GM19468 (cell line): ENCODE measurements around the gene TCP1.
"Not testable (repeated sequence)": the region's sequence is repeated elsewhere in the genome, so short reads cannot be mapped to it uniquely, and the experiment has no call there.

ENCODE experiments used
- ATAC-seq: cut with Tn5 transposase; IDR thresholded peaks from one replicate; pipeline ENCODE4 v1.9.1; 2021; ENCODE audit warnings: mild to moderate bottlenecking, moderate library complexity, moderate number of reproducible peaks; ENCODE audit not compliant: unreplicated experiment; ENCODE audit errors: extremely low read depth

The TCP1 gene

DNA sequence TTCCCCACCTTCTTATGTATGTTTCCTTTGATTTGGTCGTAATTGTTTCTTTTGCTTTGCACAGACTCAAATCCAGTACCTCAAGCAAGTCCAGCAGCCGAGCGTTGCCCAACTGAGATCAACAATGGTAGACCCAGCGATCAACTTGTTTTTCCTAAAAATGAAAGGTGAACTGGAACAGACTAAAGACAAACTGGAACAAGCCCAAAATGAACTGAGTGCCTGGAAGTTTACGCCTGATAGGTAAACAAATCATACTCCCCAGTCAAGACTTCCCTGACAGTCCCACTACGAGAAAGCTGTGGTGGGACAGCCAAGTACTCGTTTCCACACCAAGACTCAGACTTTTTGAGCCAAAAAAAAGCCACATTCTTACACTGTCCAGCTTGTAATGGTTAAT, 41.3 kb downstream of the TCP1 start:
- ATAC-seq: not testable (repeated sequence)

DNA sequence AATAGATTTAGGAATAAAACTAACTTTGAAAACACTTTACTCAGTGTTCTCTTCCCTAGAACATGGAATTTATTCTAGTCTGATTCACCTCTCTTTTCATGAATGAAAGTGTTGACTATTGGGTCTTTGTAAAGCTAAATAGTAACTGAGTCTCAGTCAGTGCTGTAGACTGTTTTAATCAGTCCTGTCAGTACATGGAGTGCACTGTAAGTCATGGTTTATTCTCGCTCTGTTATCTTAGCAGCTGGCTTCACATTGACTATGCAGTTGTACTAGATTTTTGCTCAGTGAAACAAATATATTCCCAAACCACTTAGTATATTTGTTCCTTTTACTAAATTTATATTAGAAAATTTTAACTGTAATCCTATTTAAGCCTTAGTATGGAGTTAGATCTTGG, 42.6 kb downstream of the TCP1 start:
- ATAC-seq: no peak

DNA sequence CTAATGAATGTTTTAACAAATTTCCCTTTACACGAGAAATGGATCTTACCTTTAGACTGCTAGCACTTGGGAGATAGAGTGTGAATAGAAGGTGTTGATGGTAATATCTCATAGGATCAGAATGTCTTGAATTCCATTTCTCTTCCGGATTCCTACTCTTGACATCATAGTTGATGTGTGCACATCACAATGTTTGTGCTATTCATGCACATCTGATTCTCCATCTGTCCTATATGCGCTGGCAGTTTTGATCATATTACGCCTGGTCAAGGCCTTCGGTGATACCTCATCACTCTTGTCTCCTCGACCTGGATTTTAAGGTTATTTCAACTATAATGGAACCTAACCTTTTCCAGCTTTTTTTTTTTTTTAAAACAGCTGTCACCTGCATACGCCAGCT, 44.3 kb downstream of the TCP1 start:
- no peak for ATAC-seq

DNA sequence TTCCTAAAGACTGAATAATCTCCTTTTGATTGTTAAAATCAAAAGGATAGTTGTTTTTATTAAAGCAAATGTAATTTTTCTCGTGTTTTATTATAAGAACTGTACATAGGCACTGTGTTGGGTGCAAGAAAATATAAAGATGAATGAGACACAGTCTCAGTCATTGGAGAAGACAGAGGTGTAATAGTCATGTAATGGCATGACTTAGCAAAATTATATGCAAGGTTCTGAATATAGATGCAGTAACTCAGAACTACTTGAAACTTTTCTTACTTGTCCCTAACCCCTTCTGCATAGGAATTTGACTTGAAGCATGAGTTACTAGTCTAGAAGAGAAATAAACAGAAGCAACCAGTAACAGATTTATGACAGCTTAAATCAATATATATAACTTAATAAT, 47.2 kb downstream of the TCP1 start:
- ATAC-seq: no peak

DNA sequence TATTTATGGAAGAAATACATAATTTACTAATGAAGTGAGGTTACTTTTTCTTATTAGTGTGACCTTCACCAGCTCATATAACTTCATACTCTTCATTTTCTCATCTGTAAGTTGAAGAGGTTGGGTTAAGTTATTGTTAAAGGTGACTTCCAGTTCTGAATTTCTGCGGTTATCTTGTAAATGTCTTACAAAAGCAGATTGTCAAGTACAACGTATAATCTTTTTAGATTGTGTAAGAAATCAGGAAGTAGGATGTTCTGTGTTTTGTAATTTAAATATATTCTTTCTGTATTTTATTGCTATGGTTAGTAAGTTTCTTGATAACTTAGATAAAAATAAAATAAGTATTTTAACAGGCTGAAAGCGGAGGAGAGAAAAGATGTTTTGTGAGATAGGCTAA, 50.1 kb downstream of the TCP1 start:
- ATAC-seq: no peak

DNA sequence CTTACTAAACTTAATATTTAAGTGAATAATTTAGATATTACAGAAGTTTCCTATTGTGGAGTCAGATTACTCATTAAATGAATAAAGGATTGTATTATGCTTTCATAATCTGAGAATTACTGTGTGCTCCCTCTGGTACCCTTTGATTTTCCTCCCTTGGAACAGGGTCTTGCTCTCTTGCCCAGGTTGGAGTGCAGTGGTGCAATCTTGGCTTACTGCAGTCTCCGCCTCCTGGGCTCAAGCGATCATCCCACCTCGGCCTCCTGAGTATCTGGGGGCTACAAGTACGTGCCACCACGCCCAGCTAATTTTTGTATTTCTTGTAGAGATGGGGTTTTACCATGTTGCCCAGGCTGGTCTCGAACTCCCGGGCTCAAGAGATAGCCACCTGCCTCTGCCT, 52.5 kb downstream of the TCP1 start:
- no peak for ATAC-seq

DNA sequence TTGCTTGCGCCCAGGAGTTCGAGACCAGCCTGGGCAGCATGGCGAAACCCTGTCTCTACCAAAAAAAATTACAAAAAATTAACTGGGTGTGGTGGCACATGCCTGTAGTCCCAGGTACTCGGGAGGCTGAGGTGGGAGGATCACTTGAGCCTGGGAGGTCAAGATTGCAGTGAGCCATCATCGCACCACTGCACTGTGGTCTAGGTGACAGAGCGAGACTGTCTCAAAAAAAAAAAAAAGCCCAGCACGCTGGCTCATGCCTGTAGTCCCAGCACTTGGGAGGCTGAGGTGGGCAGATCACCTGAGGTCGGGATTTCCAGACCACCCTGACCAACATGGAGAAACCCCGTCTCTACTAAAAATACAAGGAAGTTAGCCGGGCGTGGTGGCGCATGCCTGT, 56.0 kb downstream of the TCP1 start:
- ATAC-seq: not testable (repeated sequence)

DNA sequence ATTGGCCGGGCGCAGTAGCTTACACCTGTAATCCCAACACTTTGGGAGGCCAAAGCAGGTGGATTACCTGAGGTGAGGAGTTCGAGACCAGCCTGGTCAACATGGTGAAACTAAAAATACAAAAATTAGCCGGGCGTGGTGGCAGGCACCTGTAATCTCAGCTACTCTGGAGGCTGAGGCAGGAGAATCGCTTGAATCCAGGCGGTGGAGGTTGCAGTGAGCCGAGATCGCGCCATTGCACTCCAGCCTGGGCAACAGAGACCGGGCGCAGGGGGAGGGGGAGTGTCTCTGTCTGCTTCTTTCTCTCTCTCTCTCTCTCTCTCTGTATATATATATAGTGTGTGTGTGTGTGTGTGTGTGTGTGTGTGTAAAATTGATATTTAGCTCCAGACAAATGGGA, 56.9 kb downstream of the TCP1 start:
- ATAC-seq: not testable (repeated sequence)

DNA sequence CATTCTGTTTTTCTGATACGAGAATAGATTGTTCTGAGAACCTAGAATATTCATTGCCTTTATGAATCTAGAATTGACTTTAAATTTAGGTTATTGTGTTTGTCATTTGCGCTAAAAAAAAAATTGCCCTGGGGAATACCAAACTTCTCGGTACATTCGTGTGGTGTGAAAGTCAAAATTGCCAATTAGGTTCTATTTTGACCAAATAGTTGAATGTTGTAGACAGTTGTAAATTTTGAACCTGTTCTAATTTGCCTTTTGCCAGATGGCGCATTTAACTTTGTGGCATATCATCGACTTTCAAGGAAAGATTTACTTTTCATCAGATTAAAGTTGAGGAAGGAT, 59.1 kb downstream of the TCP1 start:
- no peak for ATAC-seq

DNA sequence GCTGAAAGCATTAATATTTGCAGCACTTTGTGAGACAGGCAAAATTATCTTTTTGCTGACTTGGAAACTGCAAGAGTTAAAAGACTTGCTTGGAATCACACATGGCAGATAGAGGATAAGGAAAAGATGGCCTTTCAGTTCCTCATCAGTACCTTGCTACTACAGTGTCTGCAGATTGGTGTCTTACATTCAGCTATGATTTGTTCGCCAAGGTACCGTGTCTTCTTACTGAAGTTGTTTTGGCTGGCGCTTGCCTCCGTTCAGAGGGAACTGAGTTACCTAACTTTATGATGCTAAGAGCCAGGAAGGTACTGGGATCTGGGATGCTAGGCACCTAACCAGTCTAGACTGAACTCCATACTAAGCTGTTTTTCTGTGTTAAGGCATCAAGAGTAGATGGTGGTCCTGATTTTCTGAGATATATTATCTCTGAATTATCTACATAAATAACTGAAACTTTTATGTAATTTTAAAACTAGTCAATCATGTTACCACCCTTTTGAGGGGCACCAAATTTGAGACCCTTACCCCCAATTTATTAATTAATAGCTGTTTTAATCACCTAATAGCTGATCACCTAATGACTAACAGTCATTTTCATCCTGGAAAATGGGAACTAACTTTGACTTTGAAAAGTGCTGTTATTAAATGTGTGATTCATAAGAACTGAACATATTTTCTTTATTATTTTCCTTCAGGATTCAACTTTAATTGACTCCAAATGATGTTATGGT, 59.6 kb downstream of the TCP1 start:
- ATAC-seq: no peak

DNA sequence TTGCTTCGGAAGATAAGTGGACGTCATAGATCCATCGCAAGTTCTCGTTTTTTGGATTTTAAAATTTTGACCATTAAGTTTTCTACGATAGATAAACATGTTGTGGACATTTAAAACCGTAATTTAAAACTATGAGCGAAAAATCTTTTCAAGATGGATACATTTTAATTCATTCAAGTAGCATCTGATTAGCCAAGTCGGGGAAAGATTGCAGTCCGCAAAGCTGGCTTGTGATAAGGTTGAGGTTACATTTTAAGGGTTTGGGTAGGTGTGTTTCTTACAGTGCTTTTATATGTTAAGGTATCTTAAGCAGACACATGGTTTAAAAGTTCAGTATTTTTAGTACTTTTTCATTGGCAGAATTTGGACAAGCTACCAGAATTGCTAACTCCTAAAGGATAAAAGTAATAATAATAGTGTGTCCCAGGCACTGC, 60.9 kb downstream of the TCP1 start:
- no peak for ATAC-seq
